Measurements from ENCODE around the gene POFUT1.
A peak's percentile ranks its signal among the peaks of the same experiment; 100 is the strongest.
"Not testable (repeated sequence)": the region's sequence is repeated elsewhere in the genome, so short reads cannot be mapped to it uniquely, and the experiment has no call there.

POFUT1 gene

DNA sequence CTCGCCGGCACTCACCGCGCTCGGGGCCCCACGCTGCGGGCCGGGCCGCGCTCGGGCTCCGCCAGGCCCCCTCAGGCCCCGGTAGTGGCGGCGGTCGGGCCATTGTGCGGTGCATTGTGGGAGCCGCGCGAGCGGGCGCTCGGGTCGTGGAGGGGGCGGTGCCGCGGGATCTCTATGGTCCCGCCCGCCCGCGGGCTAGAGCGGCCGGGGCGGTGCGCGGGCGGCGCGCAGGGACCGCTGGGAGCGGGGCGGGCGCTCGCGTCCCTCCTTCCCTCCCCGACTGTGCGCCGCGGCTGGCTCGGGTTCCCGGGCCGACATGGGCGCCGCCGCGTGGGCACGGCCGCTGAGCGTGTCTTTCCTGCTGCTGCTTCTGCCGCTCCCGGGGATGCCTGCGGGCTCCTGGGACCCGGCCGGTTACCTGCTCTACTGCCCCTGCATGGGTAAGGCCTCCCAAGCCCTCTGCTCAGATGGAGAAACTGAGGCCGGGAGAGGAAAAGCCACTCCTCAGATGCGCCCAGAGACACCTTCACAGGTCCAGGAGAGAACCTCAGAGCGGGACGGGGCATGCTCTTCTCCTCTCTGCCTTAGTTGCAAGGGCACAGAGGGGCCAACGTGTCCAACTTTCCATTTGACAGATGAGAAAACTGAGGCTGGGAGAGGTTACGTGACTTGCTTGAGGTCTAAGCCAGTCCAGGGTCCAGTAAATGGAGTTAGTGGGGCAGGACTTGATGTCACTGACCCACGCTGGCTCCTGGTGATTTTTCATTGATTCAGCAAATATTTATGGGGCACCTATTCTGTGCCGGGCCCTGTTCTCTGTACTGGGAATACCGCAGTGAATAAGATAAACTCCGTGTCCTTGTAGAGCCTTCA lies at the start of gene POFUT1, which contains the start of gene PLAGL2:
Gene POFUT1, plus strand, starts transcription at position 255 of the 873 bp plus-strand sequence. Its CDS starts 62 bp downstream, at position 317.
Gene PLAGL2, minus strand, starts transcription at position 118 of the 873 bp plus-strand sequence. CDS start 5,565 bp downstream, outside the sequence.
- peak; percentile 90 for DNase-seq (ENCODE audit: low spot score)

DNA sequence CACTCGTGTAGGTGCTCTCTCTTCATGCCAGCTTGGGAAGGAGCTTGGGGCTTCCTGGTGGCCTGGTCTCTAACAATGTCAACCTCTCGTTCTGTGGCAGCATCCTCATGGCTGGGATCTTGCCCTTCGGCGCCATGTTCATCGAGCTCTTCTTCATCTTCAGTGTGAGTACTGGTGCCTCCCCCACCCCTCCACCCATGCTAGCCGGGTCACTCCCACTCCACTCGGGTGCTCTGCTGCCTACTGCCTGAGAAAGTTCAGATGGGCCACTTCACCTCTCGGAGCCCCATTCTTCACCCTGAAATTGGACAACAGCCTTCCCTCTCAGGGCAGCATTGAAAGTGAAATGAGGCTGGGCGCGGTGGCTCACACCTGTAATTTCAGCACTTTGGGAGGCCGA lies 49.3 kb upstream of the POFUT1 start:
- no peak for DNase-seq (ENCODE audit: low spot score)

DNA sequence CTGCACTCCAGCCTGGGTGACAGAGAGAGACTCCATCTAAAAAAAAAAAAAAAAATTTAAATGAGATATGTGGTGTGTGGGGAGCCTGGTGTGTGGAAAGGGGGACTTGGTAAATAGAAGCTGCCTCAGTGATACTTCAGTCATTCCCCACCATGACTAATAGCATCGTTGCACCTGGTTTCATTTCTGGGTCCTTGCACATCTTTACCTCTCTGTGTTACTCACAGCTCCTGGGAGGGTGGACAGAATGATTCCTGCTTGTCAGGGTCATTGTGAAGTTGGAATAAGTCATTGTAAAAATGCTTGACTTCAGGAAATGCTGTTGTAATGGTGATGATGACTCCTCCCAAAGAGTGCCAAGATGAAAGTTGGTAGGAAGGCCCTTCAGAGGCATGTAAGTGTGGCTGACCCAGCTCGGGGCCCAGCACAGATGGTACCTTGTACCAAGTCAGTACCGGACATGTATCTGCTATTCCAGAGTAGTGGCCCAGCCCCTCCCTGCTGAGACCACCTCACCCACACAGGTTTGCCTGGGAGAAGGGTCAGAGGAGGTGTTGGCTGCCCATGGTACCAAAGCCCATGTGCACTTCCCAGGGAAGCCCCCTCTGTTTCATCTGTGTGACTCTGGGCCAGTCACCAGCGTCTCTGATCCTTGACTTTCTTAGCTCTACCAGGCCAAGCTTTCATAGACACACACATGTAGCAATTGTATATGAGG lies 48.6 kb upstream of the POFUT1 start:
- no peak for DNase-seq (ENCODE audit: low spot score)

DNA sequence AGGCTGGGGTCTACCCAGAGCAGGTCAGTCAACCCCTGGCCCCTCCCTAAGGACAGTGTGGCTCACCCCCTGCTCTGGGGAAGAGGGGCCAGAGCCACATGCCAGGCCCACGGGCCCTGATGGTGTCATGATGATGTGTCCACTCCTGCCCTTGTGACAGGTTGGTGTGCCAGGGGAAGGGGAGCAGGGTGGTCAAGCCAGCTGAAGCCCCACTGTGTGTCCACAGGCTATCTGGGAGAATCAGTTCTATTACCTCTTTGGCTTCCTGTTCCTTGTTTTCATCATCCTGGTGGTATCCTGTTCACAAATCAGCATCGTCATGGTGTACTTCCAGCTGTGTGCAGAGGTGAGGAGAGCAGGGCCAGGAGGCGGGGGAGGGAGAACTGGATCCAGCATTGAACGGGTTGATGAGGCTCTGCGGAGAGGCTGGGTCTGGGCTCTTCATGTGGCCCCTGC lies 47.9 kb upstream of the POFUT1 start:
- DNase-seq (ENCODE audit: low spot score): no peak

DNA sequence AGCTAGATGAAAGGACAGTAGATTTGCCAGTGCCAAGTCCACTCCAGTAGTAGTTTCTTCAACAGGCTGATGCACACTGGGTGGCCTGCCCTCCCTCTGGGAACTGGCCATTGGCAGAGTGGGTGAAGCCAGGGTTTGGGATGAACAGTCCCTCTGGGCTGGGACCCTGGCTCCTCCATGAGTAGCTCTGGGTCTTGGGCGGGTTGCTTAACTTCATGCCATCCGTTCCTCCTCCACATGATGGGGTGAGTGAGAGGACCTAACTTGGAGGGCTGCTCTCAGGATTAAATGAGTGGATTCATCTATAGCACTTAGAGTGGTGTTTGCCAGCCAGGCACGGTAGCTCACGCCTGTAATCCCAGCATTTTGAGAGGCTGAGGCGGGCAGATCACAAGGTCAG lies 47.3 kb upstream of the POFUT1 start:
- no peak for DNase-seq (ENCODE audit: low spot score)

DNA sequence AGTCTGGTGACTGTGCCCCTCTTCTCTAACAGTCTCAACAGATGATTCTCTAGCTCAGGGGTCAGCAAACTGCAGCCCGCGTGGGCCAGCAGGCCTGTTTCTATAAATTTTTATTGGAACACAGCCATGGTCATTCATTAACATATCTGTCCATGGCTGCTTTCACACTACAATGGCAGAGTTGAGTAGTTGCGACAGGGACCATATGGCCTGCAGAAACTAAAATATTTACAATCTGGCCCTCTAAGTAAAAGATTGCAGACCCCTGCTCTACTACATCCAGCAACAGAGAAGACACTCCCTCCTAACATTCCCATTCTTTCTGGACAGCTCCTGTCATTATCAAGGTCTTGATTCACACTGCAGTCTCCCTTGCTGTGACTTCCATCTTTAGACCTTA lies 45.3 kb upstream of the POFUT1 start:
- no peak for DNase-seq (ENCODE audit: low spot score)

DNA sequence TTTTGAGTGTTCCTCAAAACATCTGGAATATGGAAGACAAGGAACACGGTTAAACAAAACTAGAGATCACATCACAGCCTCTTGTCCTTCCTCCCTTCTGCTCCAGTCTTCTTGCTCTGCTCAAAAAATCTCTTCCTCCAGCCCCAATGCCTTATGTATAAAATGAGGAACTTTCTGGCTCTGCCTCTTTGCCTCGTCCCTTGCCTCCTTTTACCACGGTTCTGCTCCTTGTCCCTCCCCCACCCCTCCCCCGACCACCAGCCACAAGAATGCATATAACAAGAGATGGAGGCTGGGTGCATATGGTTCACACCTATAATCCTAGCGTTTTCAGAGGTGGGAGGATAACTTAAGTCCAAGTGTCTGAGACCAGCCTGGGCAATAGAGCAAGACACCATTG lies 43.7 kb upstream of the POFUT1 start:
- DNase-seq (ENCODE audit: low spot score): no peak

DNA sequence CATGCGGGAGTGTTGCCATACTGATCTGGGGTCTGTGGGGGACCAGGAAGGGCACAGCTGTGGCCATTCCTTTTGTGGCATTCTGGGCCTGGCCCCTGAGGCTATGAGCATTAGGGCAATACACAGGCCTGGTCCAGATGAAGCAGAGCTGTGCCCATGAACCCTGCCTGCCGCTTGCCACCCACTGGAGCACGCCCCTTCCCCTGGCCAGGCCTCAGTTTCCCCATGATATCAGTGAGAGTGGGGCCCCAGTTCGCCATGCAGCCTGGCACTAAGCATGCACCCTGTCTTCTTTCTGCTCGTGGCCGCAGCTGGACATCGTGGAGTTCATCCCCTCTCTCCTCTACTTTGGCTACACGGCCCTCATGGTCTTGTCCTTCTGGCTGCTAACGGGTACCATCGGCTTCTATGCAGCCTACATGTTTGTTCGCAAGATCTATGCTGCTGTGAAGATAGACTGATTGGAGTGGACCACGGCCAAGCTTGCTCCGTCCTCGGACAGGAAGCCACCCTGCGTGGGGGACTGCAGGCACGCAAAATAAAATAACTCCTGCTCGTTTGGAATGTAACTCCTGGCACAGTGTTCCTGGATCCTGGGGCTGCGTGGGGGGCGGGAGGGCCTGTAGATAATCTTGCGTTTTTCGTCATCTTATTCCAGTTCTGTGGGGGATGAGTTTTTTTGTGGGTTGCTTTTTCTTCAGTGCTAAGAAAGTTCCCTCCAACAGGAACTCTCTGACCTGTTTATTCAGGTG lies 42.5 kb upstream of the POFUT1 start:
- DNase-seq (ENCODE audit: low spot score): no peak

DNA sequence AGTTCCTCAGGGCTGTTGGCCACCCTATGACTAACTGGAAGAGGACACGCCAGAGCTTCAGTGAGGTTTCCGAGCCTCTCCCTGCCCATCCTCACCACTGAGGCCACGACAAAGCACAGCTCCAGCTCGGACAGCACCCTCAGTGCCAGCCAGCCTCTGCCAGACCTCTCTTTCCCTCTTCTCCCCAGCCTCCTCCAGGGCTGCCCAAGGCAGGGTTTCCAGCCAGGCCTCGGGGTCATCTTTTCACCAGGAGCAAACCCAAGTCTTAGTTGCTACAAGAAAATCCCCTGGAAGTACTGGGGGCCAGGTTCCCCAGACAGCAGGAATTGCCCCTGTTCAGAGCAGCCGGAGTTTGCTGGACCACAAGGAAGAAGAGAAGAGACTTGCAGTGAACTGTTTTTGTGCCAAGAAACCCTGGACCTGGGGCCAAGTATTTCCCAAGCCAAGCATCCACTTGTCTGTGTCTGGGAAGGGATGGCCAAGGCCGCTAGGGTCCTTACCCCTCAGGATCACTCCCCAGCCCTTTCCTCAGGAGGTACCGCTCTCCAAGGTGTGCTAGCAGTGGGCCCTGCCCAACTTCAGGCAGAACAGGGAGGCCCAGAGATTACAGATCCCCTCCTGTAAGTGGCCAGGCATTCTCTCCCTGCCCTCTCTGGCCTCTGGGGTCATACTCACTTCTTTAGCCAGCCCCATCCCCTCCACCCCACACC lies 41.7 kb upstream of the POFUT1 start:
- no peak for DNase-seq (ENCODE audit: low spot score)

DNA sequence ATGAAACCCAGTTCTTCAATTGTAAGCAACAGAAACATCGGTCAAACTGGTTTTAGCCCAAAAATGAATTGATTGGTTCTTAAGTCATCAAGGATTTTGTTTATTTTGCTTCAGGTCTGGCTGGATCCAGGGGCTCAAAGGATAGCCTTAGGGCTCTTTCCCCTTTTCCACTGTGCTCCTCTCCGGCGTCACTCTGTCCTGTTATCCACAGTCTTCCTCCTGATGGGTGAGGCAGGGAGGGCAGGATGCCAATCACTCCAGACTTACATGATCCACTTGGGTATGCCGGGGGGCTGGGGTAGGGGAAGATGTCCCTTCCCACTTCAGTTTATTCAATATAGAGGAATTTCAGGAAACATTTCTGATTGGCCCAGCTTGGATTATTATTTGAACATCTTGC lies 40.1 kb upstream of the POFUT1 start:
- DNase-seq (ENCODE audit: low spot score): no peak

DNA sequence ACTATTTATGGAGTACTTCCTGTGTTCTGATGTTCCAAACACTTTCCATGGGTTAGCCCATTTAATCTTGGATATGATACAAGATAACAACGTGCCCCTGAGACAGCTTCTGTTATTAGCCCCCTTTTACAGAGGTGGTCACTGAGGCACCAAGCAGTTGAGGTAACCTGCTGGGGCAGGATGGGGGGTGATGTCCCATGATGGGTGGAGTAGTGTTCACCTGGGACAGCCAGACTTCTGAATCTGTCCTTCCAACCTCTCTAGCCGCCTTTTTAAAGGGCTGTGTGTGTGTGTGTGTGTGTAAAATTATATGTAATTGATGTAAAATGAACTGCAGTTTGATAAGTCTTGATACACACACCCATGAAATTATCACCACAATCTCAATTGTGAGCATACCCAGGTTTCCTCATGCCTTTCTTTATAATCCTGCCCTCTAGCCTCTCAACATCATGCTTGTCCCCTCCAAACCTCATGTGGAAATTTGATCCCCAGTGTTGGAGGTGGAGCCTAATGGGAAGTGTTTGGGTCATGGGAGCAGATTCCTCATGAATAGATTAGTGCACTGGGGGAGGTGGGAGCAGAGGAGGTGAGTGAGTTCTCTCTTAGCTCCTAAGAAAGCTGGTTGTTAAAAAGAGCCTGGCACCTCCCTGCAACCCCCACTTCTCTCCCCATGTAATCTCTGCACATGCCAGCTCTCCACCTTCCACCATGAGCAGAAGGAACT lies 39.3 kb upstream of the POFUT1 start:
- DNase-seq (ENCODE audit: low spot score): no peak

DNA sequence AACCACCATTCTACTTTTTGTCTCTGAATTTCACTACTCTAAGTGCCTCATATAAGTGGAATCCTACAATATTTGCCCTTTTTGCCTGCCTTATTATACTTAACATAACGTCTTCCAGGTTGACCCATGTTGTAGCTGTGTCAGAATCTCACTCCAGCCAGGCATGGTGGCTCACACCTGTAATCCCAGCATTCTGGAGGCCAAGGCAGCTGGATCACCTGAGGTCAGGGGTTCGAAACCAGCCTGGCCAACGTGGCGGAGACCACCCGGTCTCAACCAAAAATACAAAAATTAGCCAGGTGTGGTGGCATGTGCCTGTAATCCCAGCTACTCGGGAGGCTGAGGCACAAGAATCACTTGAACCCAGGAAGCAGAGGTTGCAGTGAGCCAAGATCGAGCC lies 30.0 kb upstream of the POFUT1 start:
- not testable (repeated sequence) for DNase-seq (ENCODE audit: low spot score)

DNA sequence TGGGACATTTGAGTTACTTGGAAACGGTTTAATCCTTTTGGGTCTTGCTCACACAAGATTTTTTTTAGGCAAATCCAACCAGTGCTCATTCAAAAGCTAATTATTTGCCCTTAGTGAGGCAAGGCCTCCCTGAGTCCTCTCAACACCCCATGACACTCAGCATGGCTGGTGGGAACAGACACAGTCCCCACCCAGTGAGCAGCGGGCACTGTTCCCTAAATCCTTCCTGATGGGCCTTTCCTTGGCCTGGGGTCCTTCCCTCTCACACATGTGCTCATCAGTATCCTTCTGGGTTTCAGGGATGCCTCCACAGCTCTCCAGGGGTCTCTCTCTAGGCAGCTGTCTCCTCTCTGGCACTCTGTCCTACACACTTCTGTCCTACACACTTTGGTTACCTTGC lies 28.2 kb upstream of the POFUT1 start:
- no peak for DNase-seq (ENCODE audit: low spot score)

DNA sequence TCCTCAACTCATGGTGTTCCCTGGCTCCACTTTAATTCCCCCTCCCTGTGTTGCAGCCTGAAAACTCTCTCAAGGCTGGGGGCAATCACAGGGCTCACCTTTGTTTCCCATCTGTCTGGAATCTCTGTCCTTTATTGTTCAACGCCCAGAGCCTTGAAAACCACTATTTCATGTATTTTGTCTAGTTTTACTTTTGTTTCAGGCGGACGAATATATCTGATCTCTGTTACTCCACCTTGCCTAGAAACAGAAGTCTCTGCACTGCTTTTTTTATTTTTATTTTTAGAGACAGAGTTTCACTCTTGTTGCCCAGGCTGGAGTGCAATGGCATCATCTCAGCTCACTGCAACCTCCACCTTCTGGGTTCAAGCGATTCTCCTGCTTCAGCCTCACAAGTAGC lies 27.7 kb upstream of the POFUT1 start:
- DNase-seq (ENCODE audit: low spot score): no peak

DNA sequence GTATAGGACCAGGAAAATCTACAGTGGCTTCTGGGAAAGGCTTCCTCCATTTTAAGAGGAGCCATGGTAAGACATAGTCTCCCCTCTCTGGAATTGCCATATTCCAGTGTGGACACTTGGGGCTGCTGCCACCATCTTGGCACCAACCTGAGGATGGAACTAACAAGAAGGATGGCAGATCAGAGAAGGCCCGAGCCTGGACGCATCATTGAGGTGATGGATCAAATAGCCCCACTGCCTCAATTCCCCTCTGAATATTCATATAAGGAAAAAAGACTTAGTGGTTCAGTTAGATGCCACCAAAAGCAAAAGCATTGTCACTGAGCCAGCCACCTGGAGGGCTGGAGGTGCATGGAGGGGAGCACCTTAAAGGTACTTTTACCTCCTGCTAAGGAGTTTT lies 26.1 kb upstream of the POFUT1 start:
- DNase-seq (ENCODE audit: low spot score): no peak

DNA sequence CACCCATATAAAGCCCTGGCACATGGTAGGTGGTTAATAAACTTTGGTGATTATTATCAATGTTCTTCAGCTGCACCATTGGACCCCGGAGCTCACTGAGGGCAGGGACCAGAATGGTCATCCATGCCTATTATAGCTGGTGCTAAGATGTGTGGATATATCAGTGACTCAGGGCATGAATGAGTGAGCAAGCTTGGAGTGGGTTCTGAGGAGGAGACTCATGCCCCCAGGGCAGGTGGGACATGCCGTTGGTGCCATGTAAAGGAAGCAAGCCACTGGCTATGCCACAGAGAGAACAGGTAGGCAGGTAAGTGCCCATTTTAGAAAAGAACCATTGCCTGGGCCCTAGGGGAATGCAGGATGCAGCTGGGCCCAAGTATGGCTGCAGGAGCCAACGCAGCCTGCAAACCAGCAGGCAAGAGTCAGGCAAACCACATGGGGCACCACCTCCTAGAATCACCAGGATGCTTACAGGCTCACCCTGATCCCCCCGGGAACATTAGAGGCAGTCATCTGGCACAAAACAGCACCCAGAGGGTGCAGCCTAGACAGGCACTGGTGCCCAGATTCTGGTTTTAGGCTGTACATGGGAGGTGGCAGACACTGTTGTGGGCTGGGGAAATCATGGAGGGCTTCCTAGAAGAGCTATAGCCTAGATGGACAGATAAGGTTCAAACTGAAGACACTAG lies 23.6 kb upstream of the POFUT1 start:
- DNase-seq (ENCODE audit: low spot score): no peak

DNA sequence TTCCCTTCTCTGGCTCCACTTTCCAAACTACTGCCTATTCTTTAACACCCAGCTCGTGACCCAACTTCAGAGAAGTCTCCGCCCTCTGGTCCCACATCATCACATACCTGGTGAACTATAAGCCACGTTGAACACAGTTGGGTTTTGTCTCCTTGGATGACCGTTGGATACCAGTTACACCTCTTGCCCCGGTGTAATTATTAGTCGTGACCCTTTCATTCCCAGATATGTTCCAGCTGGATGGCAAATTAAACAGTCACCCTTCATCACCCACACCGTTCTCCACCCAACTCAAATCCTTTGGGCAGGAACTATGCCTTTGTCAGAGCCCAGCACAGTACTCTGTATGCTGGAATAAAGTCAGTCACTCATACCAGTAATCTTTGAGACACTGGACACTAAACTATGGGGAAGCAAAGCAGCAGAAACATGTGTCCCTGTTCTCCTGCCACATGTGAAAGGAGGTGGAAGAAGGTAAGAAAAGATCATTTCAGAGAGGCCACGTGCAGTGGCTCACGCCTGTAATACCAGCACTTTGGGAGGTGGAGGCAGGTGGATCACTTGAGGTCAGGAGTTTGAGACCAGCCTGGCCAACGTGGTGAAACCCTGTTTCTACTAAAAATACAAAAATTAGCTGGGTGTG lies 22.6 kb upstream of the POFUT1 start:
- no peak for DNase-seq (ENCODE audit: low spot score)

DNA sequence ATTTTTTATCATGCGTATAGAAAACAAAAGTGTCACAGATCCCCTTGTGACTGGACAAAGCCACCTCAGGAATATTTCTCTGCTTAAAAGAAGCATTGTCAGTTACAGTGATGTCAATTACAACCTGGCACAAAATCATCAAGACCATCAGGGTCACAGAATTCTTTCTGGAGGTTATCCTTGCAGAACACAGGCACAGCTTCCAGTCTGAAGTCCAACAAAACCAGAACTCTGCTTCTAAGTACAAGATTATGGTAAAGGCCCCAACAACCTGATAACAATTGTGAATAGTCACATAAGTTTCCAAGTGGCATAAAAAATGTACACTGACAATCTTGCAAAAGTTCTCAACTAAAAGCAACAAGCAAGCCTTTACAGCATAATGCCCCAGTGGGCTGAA lies 21.2 kb upstream of the POFUT1 start:
- no peak for DNase-seq (ENCODE audit: low spot score)

DNA sequence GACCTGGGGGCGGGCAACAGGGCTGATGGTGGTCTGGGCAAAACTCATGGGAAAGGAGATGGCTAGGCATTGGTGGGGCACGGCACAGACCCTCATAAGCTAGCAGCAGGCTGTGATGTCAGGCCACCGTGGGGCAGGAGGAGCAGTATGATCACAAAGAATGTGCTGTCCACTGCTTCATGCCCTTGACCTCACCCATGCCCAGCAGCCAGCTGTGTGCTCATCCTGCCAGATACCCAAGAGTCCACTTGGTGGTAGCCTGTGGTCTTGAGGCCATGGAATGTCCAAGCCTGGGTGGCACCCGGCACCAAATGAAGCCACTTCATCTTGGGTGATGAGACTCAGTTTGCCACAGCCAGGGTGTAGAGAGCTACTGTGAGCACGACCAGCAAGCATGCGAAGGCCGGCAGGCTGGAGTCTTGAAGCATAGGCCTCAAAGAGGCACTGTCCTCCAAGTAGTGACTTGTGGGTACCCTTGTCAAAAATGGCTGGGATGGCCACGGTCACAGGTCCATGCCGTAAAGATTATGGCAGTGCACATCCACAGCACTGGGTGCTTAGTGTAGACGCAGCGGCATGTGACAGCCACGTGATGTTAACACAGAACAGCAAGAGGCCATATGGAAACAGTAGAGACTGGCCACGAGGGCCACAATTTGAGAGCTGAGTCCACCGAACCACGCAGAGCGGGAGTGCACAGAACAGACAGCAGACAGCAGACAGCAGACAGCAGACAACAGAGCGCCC lies 19.1 kb upstream of the POFUT1 start:
- no peak for DNase-seq (ENCODE audit: low spot score)

DNA sequence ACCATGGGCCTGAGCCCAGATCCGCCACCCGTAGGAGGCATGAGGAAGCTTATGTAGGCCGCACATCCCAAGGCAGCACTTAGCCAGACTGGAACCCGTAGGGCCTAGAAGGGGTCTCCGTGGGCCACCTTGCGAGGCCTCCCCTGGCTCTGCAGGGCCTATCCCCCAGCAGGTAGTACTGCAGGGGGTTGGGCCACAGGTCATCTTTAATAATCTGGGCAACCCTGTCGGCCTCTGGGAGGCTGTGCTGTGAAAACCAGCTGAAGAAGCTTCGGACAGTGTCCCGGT lies 18.6 kb upstream of the POFUT1 start:
- DNase-seq (ENCODE audit: low spot score): no peak

Measured in CD4-positive, alpha-beta T cell treated with Interleukin-15 for 4 hours (primary cell).